GM23338 (cell line): ENCODE data around the gene RTL10. TPM values are rescaled to one million over a fixed set of nuclear protein-coding genes. Genes with fewer than 3 reads are reported as not detected.

ENCODE experiments used
- ATAC-seq: fragments of 200-7000 bp; cut with Tn5 transposase; 3 replicates; pipeline ENCODE4 v1.9.1; 2020
- DNase-seq: peaks from one replicate; pipeline ENCODE4 v3.0.0-alpha.2; 2015; ENCODE audit warnings: low spot score
- H2AFZ ChIP-seq: fragments of 200-600 bp; sonication (generic); 2 replicates; pipeline ENCODE4 v1.8.0; 2016; ENCODE audit warnings: antibody characterized with exemption, mild to moderate bottlenecking, moderate library complexity
- H3F3A ChIP-seq: fragments of 200-600 bp; sonication (generic); replicated peaks from 2 replicates; pipeline ENCODE4 v1.8.0; 2017; ENCODE audit warnings: antibody characterized with exemption, mixed run types, low read depth
- H3K27ac ChIP-seq: fragments of 200-600 bp; sonication (generic); 2 replicates; pipeline ENCODE4 v1.6.1; 2016; ENCODE audit warnings: low read depth
- H3K27me3 ChIP-seq: fragments of 200-600 bp; sonication (generic); 2 replicates; pipeline ENCODE4 v1.8.0; 2016; ENCODE audit warnings: mild to moderate bottlenecking, mixed run types, moderate library complexity; ENCODE audit not compliant: insufficient read depth
- H3K36me3 ChIP-seq: fragments of 200-600 bp; sonication (generic); 2 replicates; pipeline ENCODE4 v1.8.0; 2016; ENCODE audit warnings: mild to moderate bottlenecking; ENCODE audit not compliant: insufficient read depth
- H3K4me1 ChIP-seq: fragments of 200-600 bp; sonication (generic); 2 replicates; pipeline ENCODE4 v1.8.0; 2016; ENCODE audit warnings: mild to moderate bottlenecking, moderate library complexity; ENCODE audit not compliant: insufficient read depth
- H3K4me2 ChIP-seq: fragments of 200-600 bp; sonication (generic); 2 replicates; pipeline ENCODE4 v1.7.1; 2017; ENCODE audit warnings: mixed run types
- H3K4me3 ChIP-seq: fragments of 200-600 bp; sonication (generic); 2 replicates; pipeline ENCODE4 v1.6.1; 2016; ENCODE audit warnings: mixed run types
- H3K79me2 ChIP-seq: fragments of 200-600 bp; sonication (generic); replicated peaks from 2 replicates; pipeline ENCODE4 v1.8.0; 2017; ENCODE audit warnings: mild to moderate bottlenecking; ENCODE audit not compliant: insufficient read depth
- H3K9me2 ChIP-seq: fragments of 200-600 bp; sonication (generic); 2 replicates; pipeline ENCODE4 v1.8.0; 2017; ENCODE audit not compliant: insufficient read depth
- H4K20me1 ChIP-seq: fragments of 200-600 bp; sonication (generic); replicated peaks from 2 replicates; pipeline ENCODE4 v1.8.0; 2017; ENCODE audit warnings: mild to moderate bottlenecking; ENCODE audit not compliant: insufficient read depth
- H3K27ac Mint-ChIP-seq: 2 replicates; pipeline ENCODE4 v1.8.0; 2020; ENCODE audit warnings: inconsistent platforms, mild to moderate bottlenecking, moderate library complexity, mixed read lengths
- H3K27me3 Mint-ChIP-seq: 3 replicates; pipeline ENCODE4 v1.8.0; 2022; ENCODE audit warnings: low read depth, mild to moderate bottlenecking, moderate library complexity, mixed read lengths, inconsistent platforms; ENCODE audit not compliant: insufficient read depth, poor library complexity
- H3K36me3 Mint-ChIP-seq: 3 replicates; pipeline ENCODE4 v1.8.0; 2021; ENCODE audit warnings: low read depth, mild to moderate bottlenecking, inconsistent platforms, moderate library complexity, mixed read lengths
- H3K4me1 Mint-ChIP-seq: 3 replicates; pipeline ENCODE4 v1.8.0; 2020; ENCODE audit warnings: mild to moderate bottlenecking, inconsistent platforms, mixed read lengths
- H3K4me3 Mint-ChIP-seq: 3 replicates; pipeline ENCODE4 v1.8.0; 2021; ENCODE audit warnings: moderate library complexity, mild to moderate bottlenecking, inconsistent platforms, mixed read lengths
- H3K9me3 Mint-ChIP-seq: 3 replicates; pipeline ENCODE4 v1.8.0; 2020; ENCODE audit warnings: moderate library complexity, mild to moderate bottlenecking, inconsistent platforms, mixed read lengths
- CREB1 ChIP-seq: fragments of 250-450 bp; sonication (Bioruptor Pico); IDR thresholded peaks from 2 replicates; pipeline ENCODE4 v1.5.0; 2020; ENCODE audit warnings: low read depth, mild to moderate bottlenecking, moderate library complexity
- EZH2 ChIP-seq: fragments of 200-600 bp; sonication (generic); IDR thresholded peaks from one replicate; pipeline ENCODE4 v1.8.0; 2017; ENCODE audit warnings: antibody characterized with exemption, mild to moderate bottlenecking, low read depth; ENCODE audit not compliant: unreplicated experiment
- EZH2phosphoT487 ChIP-seq: fragments of 200-600 bp; sonication (generic); IDR thresholded peaks from one replicate; pipeline ENCODE4 v1.8.1; 2018; ENCODE audit warnings: antibody characterized with exemption; ENCODE audit not compliant: unreplicated experiment
- JUNB ChIP-seq: IDR thresholded peaks from one replicate; pipeline ENCODE4 v1.6.1; 2016; ENCODE audit warnings: antibody characterized with exemption; ENCODE audit not compliant: unreplicated experiment
- NANOG ChIP-seq: IDR thresholded peaks from 2 replicates; pipeline ENCODE4 v1.6.1; 2016; ENCODE audit warnings: antibody characterized with exemption, borderline replicate concordance
- POLR2AphosphoS5 ChIP-seq: IDR thresholded peaks from 2 replicates; pipeline ENCODE4 v1.6.1; 2016; ENCODE audit warnings: antibody characterized with exemption, low read depth
- STAT1 ChIP-seq: IDR thresholded peaks from one replicate; pipeline ENCODE4 v1.6.1; 2016; ENCODE audit warnings: antibody characterized with exemption; ENCODE audit not compliant: unreplicated experiment
- ZNF114 ChIP-seq: fragments of 250-450 bp; sonication (Bioruptor Pico); IDR thresholded peaks from 2 replicates; pipeline ENCODE4 v1.5.0; 2020; ENCODE audit warnings: mild to moderate bottlenecking, moderate library complexity
- ZNF331 ChIP-seq: fragments of 250-450 bp; sonication (Bioruptor Pico); IDR thresholded peaks from 2 replicates; pipeline ENCODE4 v1.5.0; 2020; ENCODE audit warnings: low read depth, mild to moderate bottlenecking, moderate library complexity
- polyA plus RNA-seq: library from polyadenylated mRNA; unstranded; fragments of >200 nt; fragmentation: Nextera tagmentation; extraction: Ambion mirVana; gene quantifications from 2 replicates; pipeline ENCODE4 v1.2.1, GENCODE V29; 2016
- total RNA-seq: library from RNA; depleted of rRNA; stranded (reverse); fragments of >200 nt; shearing (Covaris generic); gene quantifications from 2 replicates; pipeline ENCODE4 v1.2.3, GENCODE V29; 2014
- TF ChIP-seq, protein P1 (sequence below): IDR thresholded peaks from 2 replicates; pipeline ENCODE4 v1.6.1; 2016; ENCODE audit warnings: antibody characterized with exemption
- TF ChIP-seq, protein P2 (sequence below): IDR thresholded peaks from one replicate; pipeline ENCODE4 v1.6.1; 2018; ENCODE audit warnings: antibody characterized with exemption; ENCODE audit not compliant: unreplicated experiment
- TF ChIP-seq, protein P3 (sequence below): fragments of 250-450 bp; sonication (Bioruptor Pico); IDR thresholded peaks from 2 replicates; pipeline ENCODE4 v1.5.0; 2020; ENCODE audit warnings: mild to moderate bottlenecking, moderate library complexity
- TF ChIP-seq, protein P4 (sequence below), 2 experiments: fragments of 200-600 bp in 1 of 2; sonication (generic) in 1 of 2; conservative IDR thresholded peaks; 2 replicates each; pipeline versions ENCODE4 v1.5.1 to v1.6.1; 2016 to 2017; ENCODE audit warnings: antibody characterized with exemption in 2 of 2, low read depth in 2 of 2, mild to moderate bottlenecking in 2 of 2, moderate library complexity in 1 of 2

Gene RTL10
- total and polyA plus RNA-seq, 2 experiments from 2014 or later = 9.4 to 17.4 TPM

DNA sequence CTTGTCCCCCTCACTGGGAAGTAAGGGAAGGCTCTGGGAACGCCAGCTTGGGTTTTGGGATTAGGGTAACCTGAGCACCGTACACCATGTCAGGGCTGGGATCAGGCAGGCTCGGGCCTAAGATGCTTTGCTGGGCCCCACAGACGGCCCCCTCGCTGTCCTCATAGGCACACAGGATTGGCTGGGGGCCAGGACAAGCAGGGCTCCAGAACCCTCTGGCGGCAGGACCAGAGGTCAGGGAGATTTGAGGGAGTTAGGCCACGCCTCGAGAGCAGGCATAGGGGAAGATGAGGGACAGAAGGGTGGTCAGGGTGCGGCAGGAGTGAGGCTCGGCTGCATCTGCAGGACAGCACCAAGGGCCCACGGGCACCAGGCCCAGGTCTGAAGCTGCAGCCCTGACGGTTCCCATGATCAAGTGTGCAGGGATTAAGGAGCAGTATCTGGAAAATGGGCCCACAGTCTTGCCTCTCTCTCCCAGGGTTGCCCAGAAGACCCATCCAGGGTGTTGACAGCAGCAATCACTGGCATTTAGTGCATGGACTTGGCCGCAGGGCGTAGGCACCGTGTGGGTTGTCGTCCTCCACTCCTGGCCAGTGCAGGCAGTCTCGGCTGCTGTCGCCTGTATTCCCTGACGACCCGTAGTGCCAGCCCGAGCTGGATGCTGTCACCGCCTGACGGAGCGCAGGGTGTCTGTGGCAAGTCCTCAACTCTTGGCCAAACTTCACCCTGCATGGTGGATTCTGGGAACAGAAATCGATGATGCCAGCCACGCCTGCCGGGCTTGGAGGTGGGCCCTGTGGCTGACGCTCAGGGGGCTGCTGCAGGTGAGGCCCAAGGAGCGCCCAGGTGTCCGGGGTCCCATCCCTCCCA is 15.7 kb upstream of the RTL10 start:
- Histone ChIP-seq H2AFZ (no peak overlapping the region), H3F3A (no peaks in the 10 kb centered on the region), H3K4me2 (no peak overlapping the region), H3K4me3 (no peak overlapping the region), H4K20me1 (no peaks in the 10 kb centered on the region), H3K79me2 (no peaks in the 10 kb centered on the region), H3K27ac (no peak overlapping the region), H3K9me2 (no peaks in the 10 kb centered on the region), H3K4me1 (no peaks in the 10 kb centered on the region), H3K27me3 (no peaks in the 10 kb centered on the region), H3K36me3 (no peaks in the 10 kb centered on the region)
- ATAC-seq = no peak
- Mint-ChIP-seq H3K36me3 (no peaks in the 10 kb centered on the region), H3K4me1 (peaks cover 12% of the 10 kb centered on the region), H3K9me3 (no peaks in the 10 kb centered on the region), H3K4me3 (no peak overlapping the region), H3K27me3 (peaks cover 9% of the 10 kb centered on the region), H3K27ac (no peak overlapping the region)
- no peak for DNase-seq
- TF ChIP-seq POLR2AphosphoS5 (no peak), JUNB (no peak), STAT1 (no peak), NANOG (no peak), EZH2 (no peak), CREB1 (CRISPR knock-in tag) (no peak), ZNF331 (CRISPR knock-in tag) (no peak), EZH2phosphoT487 (no peak), ZNF114 (CRISPR knock-in tag) (no peak)
- TF ChIP-seq, protein P1, sequence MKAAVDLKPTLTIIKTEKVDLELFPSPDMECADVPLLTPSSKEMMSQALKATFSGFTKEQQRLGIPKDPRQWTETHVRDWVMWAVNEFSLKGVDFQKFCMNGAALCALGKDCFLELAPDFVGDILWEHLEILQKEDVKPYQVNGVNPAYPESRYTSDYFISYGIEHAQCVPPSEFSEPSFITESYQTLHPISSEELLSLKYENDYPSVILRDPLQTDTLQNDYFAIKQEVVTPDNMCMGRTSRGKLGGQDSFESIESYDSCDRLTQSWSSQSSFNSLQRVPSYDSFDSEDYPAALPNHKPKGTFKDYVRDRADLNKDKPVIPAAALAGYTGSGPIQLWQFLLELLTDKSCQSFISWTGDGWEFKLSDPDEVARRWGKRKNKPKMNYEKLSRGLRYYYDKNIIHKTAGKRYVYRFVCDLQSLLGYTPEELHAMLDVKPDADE = no peak
- TF ChIP-seq, protein P2, sequence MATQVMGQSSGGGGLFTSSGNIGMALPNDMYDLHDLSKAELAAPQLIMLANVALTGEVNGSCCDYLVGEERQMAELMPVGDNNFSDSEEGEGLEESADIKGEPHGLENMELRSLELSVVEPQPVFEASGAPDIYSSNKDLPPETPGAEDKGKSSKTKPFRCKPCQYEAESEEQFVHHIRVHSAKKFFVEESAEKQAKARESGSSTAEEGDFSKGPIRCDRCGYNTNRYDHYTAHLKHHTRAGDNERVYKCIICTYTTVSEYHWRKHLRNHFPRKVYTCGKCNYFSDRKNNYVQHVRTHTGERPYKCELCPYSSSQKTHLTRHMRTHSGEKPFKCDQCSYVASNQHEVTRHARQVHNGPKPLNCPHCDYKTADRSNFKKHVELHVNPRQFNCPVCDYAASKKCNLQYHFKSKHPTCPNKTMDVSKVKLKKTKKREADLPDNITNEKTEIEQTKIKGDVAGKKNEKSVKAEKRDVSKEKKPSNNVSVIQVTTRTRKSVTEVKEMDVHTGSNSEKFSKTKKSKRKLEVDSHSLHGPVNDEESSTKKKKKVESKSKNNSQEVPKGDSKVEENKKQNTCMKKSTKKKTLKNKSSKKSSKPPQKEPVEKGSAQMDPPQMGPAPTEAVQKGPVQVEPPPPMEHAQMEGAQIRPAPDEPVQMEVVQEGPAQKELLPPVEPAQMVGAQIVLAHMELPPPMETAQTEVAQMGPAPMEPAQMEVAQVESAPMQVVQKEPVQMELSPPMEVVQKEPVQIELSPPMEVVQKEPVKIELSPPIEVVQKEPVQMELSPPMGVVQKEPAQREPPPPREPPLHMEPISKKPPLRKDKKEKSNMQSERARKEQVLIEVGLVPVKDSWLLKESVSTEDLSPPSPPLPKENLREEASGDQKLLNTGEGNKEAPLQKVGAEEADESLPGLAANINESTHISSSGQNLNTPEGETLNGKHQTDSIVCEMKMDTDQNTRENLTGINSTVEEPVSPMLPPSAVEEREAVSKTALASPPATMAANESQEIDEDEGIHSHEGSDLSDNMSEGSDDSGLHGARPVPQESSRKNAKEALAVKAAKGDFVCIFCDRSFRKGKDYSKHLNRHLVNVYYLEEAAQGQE = no peak
- TF ChIP-seq, protein P3, sequence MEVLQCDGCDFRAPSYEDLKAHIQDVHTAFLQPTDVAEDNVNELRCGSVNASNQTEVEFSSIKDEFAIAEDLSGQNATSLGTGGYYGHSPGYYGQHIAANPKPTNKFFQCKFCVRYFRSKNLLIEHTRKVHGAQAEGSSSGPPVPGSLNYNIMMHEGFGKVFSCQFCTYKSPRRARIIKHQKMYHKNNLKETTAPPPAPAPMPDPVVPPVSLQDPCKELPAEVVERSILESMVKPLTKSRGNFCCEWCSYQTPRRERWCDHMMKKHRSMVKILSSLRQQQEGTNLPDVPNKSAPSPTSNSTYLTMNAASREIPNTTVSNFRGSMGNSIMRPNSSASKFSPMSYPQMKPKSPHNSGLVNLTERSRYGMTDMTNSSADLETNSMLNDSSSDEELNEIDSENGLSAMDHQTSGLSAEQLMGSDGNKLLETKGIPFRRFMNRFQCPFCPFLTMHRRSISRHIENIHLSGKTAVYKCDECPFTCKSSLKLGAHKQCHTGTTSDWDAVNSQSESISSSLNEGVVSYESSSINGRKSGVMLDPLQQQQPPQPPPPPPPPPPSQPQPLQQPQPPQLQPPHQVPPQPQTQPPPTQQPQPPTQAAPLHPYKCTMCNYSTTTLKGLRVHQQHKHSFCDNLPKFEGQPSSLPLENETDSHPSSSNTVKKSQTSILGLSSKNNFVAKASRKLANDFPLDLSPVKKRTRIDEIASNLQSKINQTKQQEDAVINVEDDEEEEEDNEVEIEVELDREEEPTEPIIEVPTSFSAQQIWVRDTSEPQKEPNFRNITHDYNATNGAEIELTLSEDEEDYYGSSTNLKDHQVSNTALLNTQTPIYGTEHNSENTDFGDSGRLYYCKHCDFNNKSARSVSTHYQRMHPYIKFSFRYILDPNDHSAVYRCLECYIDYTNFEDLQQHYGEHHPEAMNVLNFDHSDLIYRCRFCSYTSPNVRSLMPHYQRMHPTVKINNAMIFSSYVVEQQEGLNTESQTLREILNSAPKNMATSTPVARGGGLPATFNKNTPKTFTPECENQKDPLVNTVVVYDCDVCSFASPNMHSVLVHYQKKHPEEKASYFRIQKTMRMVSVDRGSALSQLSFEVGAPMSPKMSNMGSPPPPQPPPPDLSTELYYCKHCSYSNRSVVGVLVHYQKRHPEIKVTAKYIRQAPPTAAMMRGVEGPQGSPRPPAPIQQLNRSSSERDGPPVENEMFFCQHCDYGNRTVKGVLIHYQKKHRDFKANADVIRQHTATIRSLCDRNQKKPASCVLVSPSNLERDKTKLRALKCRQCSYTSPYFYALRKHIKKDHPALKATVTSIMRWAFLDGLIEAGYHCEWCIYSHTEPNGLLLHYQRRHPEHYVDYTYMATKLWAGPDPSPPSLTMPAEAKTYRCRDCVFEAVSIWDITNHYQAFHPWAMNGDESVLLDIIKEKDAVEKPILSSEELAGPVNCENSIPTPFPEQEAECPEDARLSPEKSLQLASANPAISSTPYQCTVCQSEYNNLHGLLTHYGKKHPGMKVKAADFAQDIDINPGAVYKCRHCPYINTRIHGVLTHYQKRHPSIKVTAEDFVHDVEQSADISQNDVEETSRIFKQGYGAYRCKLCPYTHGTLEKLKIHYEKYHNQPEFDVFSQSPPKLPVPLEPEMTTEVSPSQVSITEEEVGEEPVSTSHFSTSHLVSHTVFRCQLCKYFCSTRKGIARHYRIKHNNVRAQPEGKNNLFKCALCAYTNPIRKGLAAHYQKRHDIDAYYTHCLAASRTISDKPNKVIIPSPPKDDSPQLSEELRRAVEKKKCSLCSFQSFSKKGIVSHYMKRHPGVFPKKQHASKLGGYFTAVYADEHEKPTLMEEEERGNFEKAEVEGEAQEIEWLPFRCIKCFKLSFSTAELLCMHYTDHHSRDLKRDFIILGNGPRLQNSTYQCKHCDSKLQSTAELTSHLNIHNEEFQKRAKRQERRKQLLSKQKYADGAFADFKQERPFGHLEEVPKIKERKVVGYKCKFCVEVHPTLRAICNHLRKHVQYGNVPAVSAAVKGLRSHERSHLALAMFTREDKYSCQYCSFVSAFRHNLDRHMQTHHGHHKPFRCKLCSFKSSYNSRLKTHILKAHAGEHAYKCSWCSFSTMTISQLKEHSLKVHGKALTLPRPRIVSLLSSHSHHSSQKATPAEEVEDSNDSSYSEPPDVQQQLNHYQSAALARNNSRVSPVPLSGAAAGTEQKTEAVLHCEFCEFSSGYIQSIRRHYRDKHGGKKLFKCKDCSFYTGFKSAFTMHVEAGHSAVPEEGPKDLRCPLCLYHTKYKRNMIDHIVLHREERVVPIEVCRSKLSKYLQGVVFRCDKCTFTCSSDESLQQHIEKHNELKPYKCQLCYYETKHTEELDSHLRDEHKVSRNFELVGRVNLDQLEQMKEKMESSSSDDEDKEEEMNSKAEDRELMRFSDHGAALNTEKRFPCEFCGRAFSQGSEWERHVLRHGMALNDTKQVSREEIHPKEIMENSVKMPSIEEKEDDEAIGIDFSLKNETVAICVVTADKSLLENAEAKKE (CRISPR knock-in tag) = no peak
- TF ChIP-seq, protein P4, sequence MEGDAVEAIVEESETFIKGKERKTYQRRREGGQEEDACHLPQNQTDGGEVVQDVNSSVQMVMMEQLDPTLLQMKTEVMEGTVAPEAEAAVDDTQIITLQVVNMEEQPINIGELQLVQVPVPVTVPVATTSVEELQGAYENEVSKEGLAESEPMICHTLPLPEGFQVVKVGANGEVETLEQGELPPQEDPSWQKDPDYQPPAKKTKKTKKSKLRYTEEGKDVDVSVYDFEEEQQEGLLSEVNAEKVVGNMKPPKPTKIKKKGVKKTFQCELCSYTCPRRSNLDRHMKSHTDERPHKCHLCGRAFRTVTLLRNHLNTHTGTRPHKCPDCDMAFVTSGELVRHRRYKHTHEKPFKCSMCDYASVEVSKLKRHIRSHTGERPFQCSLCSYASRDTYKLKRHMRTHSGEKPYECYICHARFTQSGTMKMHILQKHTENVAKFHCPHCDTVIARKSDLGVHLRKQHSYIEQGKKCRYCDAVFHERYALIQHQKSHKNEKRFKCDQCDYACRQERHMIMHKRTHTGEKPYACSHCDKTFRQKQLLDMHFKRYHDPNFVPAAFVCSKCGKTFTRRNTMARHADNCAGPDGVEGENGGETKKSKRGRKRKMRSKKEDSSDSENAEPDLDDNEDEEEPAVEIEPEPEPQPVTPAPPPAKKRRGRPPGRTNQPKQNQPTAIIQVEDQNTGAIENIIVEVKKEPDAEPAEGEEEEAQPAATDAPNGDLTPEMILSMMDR (conservative IDR thresholded peaks at IDR 0.05; ENCODE audit: low read depth in 2 of 2) = no peak
